Smooth muscle cell (in vitro differentiated cells): ENCODE results near the gene ACER3. TPM values are rescaled to one million over a fixed set of nuclear protein-coding genes. Genes with fewer than 3 reads are reported as not detected.

ENCODE experiments used
- DNase-seq: peaks from one replicate; lab custom pipeline; 2025; ENCODE audit not compliant: unreplicated experiment; lab: John Stamatoyannopoulos, UW
- H2AFZ ChIP-seq: fragments of 200-600 bp; sonication (generic); 2 replicates; pipeline ENCODE4 v1.6.0; 2016; ENCODE audit warnings: antibody characterized with exemption, low read depth, mild to moderate bottlenecking
- H3F3A ChIP-seq: fragments of 200-600 bp; sonication (generic); 2 replicates; pipeline ENCODE4 v1.6.0; 2017; ENCODE audit warnings: antibody characterized with exemption, low read depth
- H3K27ac ChIP-seq: fragments of 200-600 bp; sonication (generic); 2 replicates; pipeline ENCODE4 v1.5.1; 2016; ENCODE audit warnings: low read depth, mild to moderate bottlenecking
- H3K27me3 ChIP-seq: fragments of 200-600 bp; sonication (generic); 2 replicates; pipeline ENCODE4 v1.6.1; 2016; ENCODE audit warnings: low read depth, mild to moderate bottlenecking
- H3K36me3 ChIP-seq: fragments of 200-600 bp; sonication (generic); 2 replicates; pipeline ENCODE4 v1.5.1; 2016; ENCODE audit warnings: low read depth
- H3K4me1 ChIP-seq: fragments of 200-600 bp; sonication (generic); 2 replicates; pipeline ENCODE4 v1.5.1; 2016; ENCODE audit warnings: low read depth
- H3K4me2 ChIP-seq: fragments of 200-600 bp; sonication (generic); 2 replicates; pipeline ENCODE4 v1.6.0; 2016; ENCODE audit warnings: mild to moderate bottlenecking
- H3K4me3 ChIP-seq: fragments of 200-600 bp; sonication (generic); 2 replicates; pipeline ENCODE4 v1.5.1; 2016; ENCODE audit warnings: mild to moderate bottlenecking
- H3K79me2 ChIP-seq: fragments of 200-600 bp; sonication (generic); 2 replicates; pipeline ENCODE4 v1.6.0; 2016; ENCODE audit warnings: low read depth, mild to moderate bottlenecking
- H3K9ac ChIP-seq: fragments of 200-600 bp; sonication (generic); 2 replicates; pipeline ENCODE4 v1.6.0; 2016; ENCODE audit warnings: low read depth
- H3K9me3 ChIP-seq: fragments of 200-600 bp; sonication (generic); replicated peaks from 2 replicates; pipeline ENCODE4 v1.5.1; 2016; ENCODE audit warnings: low read depth
- H4K20me1 ChIP-seq: fragments of 200-600 bp; sonication (generic); 2 replicates; pipeline ENCODE4 v1.6.0; 2016; ENCODE audit warnings: low read depth
- CTCF ChIP-seq: fragments of 200-600 bp; sonication (generic); IDR thresholded peaks from 2 replicates; pipeline ENCODE4 v1.5.1; 2017; ENCODE audit warnings: borderline replicate concordance, mild to moderate bottlenecking, antibody characterized with exemption; ENCODE audit not compliant: insufficient read depth, poor library complexity, severe bottlenecking
- WGBS: methylation state at CpG from one replicate; pipeline ENCODE4 v1.1.7; 2016; ENCODE audit warnings: low lambda C conversion rate; 5-methylcytosine and 5-hydroxymethylcytosine counted together
- polyA plus RNA-seq: library from polyadenylated mRNA; unstranded; fragments of >200 nt; fragmentation: Nextera tagmentation; extraction: Ambion mirVana; gene quantifications from 2 replicates; pipeline ENCODE4 v1.2.1, GENCODE V29; 2016
- total RNA-seq: library from RNA; depleted of rRNA; stranded (reverse); fragments of >200 nt; gene quantifications from 2 replicates; pipeline ENCODE4 v1.2.3, GENCODE V29; 2014

The ACER3 gene
- total and polyA plus RNA-seq, 2 experiments from 2014 or later, result 14.0 to 16.8 TPM

DNA sequence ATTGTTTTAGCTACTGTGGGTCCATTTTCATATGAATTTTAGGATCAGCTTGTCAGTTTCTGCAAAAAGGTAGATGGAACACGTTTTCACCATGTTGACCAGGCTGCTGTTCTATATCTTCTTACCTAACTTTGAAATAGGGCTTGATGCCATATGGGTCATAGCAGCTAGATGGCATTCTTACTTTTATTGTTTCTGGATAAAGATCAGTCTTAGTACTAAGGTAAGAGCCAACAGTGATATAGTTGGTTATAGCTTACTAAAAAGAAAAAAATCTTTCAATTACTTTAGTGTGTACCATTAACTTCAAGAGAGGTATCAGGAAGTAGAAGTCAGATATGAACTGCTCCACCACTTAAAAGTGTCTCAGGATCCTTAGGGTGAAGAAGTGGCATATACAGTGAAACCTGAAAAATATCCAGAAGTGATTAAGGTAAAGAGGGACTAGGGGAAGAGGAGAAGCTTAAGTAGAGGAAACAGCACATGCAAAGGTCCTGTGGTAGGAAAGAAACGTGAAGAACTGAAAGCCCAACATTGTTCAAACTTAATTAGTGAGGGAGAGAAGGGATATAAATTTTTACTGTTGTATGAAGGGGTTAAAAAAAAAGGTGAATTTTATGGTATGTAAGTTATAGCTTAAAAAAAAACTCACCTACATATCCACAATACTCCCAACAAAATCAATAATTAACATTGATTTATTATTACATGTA is 113.6 kb downstream of the ACER3 start:
- DNase-seq, result no peak
- no peaks in the 10 kb centered on the region for H3K36me3 ChIP-seq
- H4K20me1 ChIP-seq, result no peaks in the 10 kb centered on the region
- no peak for TF ChIP-seq CTCF
- H3K27me3 ChIP-seq, result no peaks in the 10 kb centered on the region
- no peaks in the 10 kb centered on the region for H3K9me3 ChIP-seq
- H3K4me1 ChIP-seq, result no peaks in the 10 kb centered on the region
- H3K27ac ChIP-seq, result no peak overlapping the region
- H3K4me3 ChIP-seq, result no peak overlapping the region
- H3K4me2 ChIP-seq, result no peak overlapping the region
- H3K9ac ChIP-seq, result no peak overlapping the region
- no peaks in the 10 kb centered on the region for H3F3A ChIP-seq
- H3K79me2 ChIP-seq, result no peaks in the 10 kb centered on the region
- WGBS, result 63% methylated on average over 2 of the region's 2 CpGs
- H2AFZ ChIP-seq, result no peak overlapping the region

GRCh38 chr11:76975513-76975912 is 114.8 kb downstream of the ACER3 start:
- Histone ChIP-seq H3K36me3 (no peaks in the 10 kb centered on the region), H3K4me1 (no peaks in the 10 kb centered on the region), H2AFZ (no peak overlapping the region), H3K79me2 (no peaks in the 10 kb centered on the region), H3K27me3 (no peaks in the 10 kb centered on the region), H3K4me2 (no peak overlapping the region), H3K27ac (no peak overlapping the region), H3K9ac (no peak overlapping the region), H3K4me3 (no peak overlapping the region), H4K20me1 (no peaks in the 10 kb centered on the region), H3F3A (no peaks in the 10 kb centered on the region), H3K9me3 (no peaks in the 10 kb centered on the region)
- no peak for TF ChIP-seq CTCF
- no peak for DNase-seq

DNA sequence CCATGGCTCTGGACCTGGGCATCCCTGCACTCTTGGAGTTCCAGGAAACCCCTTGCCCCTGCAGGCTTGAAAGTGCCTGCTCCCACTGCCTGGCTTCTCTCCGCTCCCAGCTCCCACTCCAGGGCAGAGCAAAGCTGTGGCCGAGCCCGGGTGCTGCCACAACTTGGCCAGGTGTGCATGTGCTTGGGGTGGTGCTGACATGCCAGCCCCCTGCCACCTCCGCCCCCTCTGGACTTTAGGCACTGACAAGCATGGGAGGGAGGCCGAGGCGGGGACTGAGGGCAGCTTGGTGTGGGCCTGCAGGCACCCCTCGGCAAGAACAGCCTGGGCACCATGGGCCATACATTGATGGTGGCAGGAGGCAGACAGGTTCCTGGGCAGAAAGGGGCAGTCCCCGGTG is 117.1 kb downstream of the ACER3 start:
- H3K36me3 ChIP-seq, result no peaks in the 10 kb centered on the region
- no peaks in the 10 kb centered on the region for H3F3A ChIP-seq
- H3K27ac ChIP-seq, result no peak overlapping the region
- no peaks in the 10 kb centered on the region for H3K27me3 ChIP-seq
- H3K9ac ChIP-seq, result no peak overlapping the region
- H3K4me1 ChIP-seq, result no peaks in the 10 kb centered on the region
- H3K4me2 ChIP-seq, result no peak overlapping the region
- no peak overlapping the region for H2AFZ ChIP-seq
- no peaks in the 10 kb centered on the region for H3K79me2 ChIP-seq
- H3K9me3 ChIP-seq, result no peaks in the 10 kb centered on the region
- WGBS, result 96% methylated on average over 8 of the region's 8 CpGs
- DNase-seq, result no peak
- H4K20me1 ChIP-seq, result no peaks in the 10 kb centered on the region
- TF ChIP-seq CTCF, result no peak
- H3K4me3 ChIP-seq, result no peak overlapping the region

DNA sequence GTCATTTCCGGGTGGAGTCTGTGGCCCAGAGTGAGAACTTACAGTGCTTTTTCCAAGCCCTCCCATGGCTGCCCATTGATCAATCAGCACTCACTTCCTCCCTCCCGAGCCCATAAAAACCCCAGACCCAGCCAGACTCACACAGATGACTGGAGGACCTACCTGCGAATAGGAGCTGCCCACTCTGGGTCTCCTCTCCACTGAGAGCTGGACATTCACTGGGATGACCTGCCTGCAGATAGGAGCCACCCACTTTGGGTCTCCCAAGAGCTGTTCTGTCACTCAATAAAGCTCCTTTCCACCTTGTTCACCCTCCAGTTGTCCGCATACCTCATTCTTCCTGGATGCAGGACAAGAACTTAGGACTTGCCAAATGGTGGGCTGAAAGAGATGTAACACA is 117.5 kb downstream of the ACER3 start:
- Histone ChIP-seq H3K36me3 (no peaks in the 10 kb centered on the region), H3K9me3 (no peaks in the 10 kb centered on the region), H2AFZ (no peak overlapping the region), H3K79me2 (no peaks in the 10 kb centered on the region), H3K4me1 (no peaks in the 10 kb centered on the region), H3K27me3 (no peaks in the 10 kb centered on the region), H3K27ac (no peak overlapping the region), H4K20me1 (no peaks in the 10 kb centered on the region), H3K4me3 (no peak overlapping the region), H3F3A (no peaks in the 10 kb centered on the region), H3K9ac (no peak overlapping the region), H3K4me2 (no peak overlapping the region)
- no peak for TF ChIP-seq CTCF
- WGBS, result 97% methylated on average over 4 of the region's 4 CpGs
- DNase-seq, result no peak
